ENCODE data around the gene PLS1. TPM values are rescaled to one million over a fixed set of nuclear protein-coding genes. Genes with fewer than 3 reads are reported as not detected.
"Not testable (repeated sequence)": the region's sequence is repeated elsewhere in the genome, so short reads cannot be mapped to it uniquely, and the experiment has no call there.

PLS1 gene
- total RNA-seq, 1 experiment from 2014 or later = 6.4 TPM

GRCh38 chr3:142586803-142587406, 9.3 kb upstream of the PLS1 start:
- Histone ChIP-seq H3K9me3 (ENCODE audit: low read depth, low read length, poor library complexity, severe bottlenecking) (no peaks in the 10 kb centered on the region), H3K27ac (ENCODE audit: low read depth, low read length, poor library complexity, severe bottlenecking) (no peak overlapping the region), H3K4me3 (ENCODE audit: low read depth, low read length, poor library complexity, severe bottlenecking) (no peak overlapping the region), H3K4me1 (ENCODE audit: insufficient read depth, low read length, poor library complexity, severe bottlenecking) (no peaks in the 10 kb centered on the region), H3K36me3 (ENCODE audit: insufficient read depth, low read length, poor library complexity, severe bottlenecking) (no peaks in the 10 kb centered on the region), H3K27me3 (replicated peaks; ENCODE audit: insufficient read depth, low read depth, low read length, poor library complexity) (no peaks in the 10 kb centered on the region)
- no TSS peak for BruUV-seq (replicated peaks)
- TF ChIP-seq EZH2 (IDR thresholded peaks at IDR 0.05; ENCODE audit: borderline replicate concordance, low read depth, low read length, poor library complexity, severe bottlenecking) = no peak
- TF ChIP-seq, protein P1, sequence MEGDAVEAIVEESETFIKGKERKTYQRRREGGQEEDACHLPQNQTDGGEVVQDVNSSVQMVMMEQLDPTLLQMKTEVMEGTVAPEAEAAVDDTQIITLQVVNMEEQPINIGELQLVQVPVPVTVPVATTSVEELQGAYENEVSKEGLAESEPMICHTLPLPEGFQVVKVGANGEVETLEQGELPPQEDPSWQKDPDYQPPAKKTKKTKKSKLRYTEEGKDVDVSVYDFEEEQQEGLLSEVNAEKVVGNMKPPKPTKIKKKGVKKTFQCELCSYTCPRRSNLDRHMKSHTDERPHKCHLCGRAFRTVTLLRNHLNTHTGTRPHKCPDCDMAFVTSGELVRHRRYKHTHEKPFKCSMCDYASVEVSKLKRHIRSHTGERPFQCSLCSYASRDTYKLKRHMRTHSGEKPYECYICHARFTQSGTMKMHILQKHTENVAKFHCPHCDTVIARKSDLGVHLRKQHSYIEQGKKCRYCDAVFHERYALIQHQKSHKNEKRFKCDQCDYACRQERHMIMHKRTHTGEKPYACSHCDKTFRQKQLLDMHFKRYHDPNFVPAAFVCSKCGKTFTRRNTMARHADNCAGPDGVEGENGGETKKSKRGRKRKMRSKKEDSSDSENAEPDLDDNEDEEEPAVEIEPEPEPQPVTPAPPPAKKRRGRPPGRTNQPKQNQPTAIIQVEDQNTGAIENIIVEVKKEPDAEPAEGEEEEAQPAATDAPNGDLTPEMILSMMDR (conservative IDR thresholded peaks at IDR 0.05; ENCODE audit: low read depth, low read length) = peak; percentile 63
- ChIA-PET CTCF (interaction anchor here (0.5 to 1.8 kb wide), 4 partner anchors 94 to 838 kb away, joined by 3 to 6 read pairs (median 4); no protein-coding TSS in a partner anchor), POLR2A (ENCODE audit: low non-redundant PET) (interaction anchor here (0.6 kb wide), 1 partner anchor 437 kb away, joined by 3 read pairs; no protein-coding TSS in a partner anchor)
- intact Hi-C loops (cut with micrococcal nuclease; ENCODE audit: unreplicated experiment) = loop anchor here (2.0 to 10.0 kb wide), 4 partner anchors 98 to 1178 kb away; no protein-coding TSS in a partner anchor
- peak; percentile 81 for DNase-seq (ENCODE audit: low spot score)

DNA sequence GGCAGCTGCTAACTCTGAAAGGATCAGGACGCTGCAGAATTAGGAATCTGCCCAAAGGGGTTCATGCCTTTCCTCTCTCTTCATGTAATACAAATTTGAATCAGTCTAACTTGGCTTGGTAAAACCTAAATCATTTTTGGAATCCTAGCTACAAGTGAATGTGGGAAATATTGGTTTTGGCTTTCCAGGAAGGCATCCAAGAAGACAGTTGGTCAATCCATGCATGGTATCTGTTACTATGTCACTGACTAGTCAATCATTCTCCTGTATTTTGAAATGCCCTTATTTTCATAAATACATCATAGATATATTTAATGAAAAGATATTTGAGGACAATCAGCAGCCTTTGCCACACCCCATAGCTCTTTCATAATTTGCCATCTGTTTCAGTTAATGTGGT, 7.5 kb upstream of the PLS1 start:
- POLR2A ChIA-PET (ENCODE audit: low non-redundant PET) = no interaction called here
- Histone ChIP-seq H3K4me1 (ENCODE audit: insufficient read depth, low read length, poor library complexity, severe bottlenecking) (no peaks in the 10 kb centered on the region), H3K27ac (ENCODE audit: low read depth, low read length, poor library complexity, severe bottlenecking) (no peak overlapping the region), H3K4me3 (ENCODE audit: low read depth, low read length, poor library complexity, severe bottlenecking) (no peak overlapping the region), H3K9me3 (ENCODE audit: low read depth, low read length, poor library complexity, severe bottlenecking) (no peaks in the 10 kb centered on the region), H3K27me3 (replicated peaks; ENCODE audit: insufficient read depth, low read depth, low read length, poor library complexity) (no peaks in the 10 kb centered on the region), H3K36me3 (ENCODE audit: insufficient read depth, low read length, poor library complexity, severe bottlenecking) (no peaks in the 10 kb centered on the region)
- intact Hi-C loops (cut with micrococcal nuclease; ENCODE audit: unreplicated experiment) = loop anchor here (10.0 kb wide), 2 partner anchors 96 to 1176 kb away; no protein-coding TSS in a partner anchor
- TF ChIP-seq EZH2 (IDR thresholded peaks at IDR 0.05; ENCODE audit: borderline replicate concordance, low read depth, low read length, poor library complexity, severe bottlenecking) = no peak
- TF ChIP-seq, protein P1 (conservative IDR thresholded peaks at IDR 0.05; ENCODE audit: low read depth, low read length) = no peak
- no peak for DNase-seq (ENCODE audit: low spot score)
- BruUV-seq (replicated peaks) = no TSS peak
- CTCF ChIA-PET = interaction anchor here (0.6 kb wide), 1 partner anchor 240 kb away, joined by 3 read pairs; no protein-coding TSS in a partner anchor

DNA sequence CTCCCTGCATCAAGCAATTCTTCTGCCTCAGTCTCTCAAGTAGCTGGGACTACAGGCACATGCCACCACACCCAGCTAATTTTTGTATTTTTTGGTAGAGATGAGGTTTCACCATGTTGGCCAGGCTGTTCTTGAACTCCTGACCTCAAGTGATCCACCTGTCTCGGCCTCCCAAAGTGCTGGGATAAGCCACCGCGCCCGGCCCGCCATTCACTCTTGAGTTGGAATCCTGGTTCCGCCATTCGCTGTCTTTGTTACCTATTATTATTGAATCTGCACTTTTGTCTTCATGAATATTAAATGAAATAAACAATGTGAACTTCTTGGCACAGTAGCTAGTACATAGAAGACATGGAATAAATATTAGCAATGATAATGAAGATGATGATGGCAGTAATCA, 3.9 kb upstream of the PLS1 start:
- POLR2A ChIA-PET (ENCODE audit: low non-redundant PET); BruUV-seq (replicated peaks); H3K4me3 ChIP-seq (ENCODE audit: low read depth, low read length, poor library complexity, severe bottlenecking): not testable (repeated sequence)

GRCh38 chr3:142595141-142595540, 1.1 kb upstream of the PLS1 start:
- no peak for DNase-seq (ENCODE audit: low spot score)
- TF ChIP-seq, protein P1 (conservative IDR thresholded peaks at IDR 0.05; ENCODE audit: low read depth, low read length) = no peak
- no peak for TF ChIP-seq EZH2 (IDR thresholded peaks at IDR 0.05; ENCODE audit: borderline replicate concordance, low read depth, low read length, poor library complexity, severe bottlenecking)
- ChIA-PET POLR2A (ENCODE audit: low non-redundant PET) (no interaction called here), CTCF (no interaction called here)
- BruUV-seq (replicated peaks) = no TSS peak
- intact Hi-C loops (cut with micrococcal nuclease; ENCODE audit: unreplicated experiment) = no loop called here
- no peaks in the 10 kb centered on the region for H3K9me3 ChIP-seq (ENCODE audit: low read depth, low read length, poor library complexity, severe bottlenecking)
- H3K4me3 ChIP-seq (ENCODE audit: low read depth, low read length, poor library complexity, severe bottlenecking) = peak overlapping the region; percentile 63
- no peak overlapping the region for H3K27ac ChIP-seq (ENCODE audit: low read depth, low read length, poor library complexity, severe bottlenecking)
- H3K4me1 ChIP-seq (ENCODE audit: insufficient read depth, low read length, poor library complexity, severe bottlenecking) = no peaks in the 10 kb centered on the region
- H3K27me3 ChIP-seq (replicated peaks; ENCODE audit: insufficient read depth, low read depth, low read length, poor library complexity) = no peaks in the 10 kb centered on the region
- no peaks in the 10 kb centered on the region for H3K36me3 ChIP-seq (ENCODE audit: insufficient read depth, low read length, poor library complexity, severe bottlenecking)

More for the DNA sequence above, 3.9 kb upstream of the PLS1 start:
- CTCF ChIA-PET; H3K27ac ChIP-seq (ENCODE audit: low read depth, low read length, poor library complexity, severe bottlenecking); H3K27me3 ChIP-seq (replicated peaks; ENCODE audit: insufficient read depth, low read depth, low read length, poor library complexity); H3K9me3 ChIP-seq (ENCODE audit: low read depth, low read length, poor library complexity, severe bottlenecking); DNase-seq (ENCODE audit: low spot score); intact Hi-C loops (cut with micrococcal nuclease; ENCODE audit: unreplicated experiment); H3K4me1 ChIP-seq (ENCODE audit: insufficient read depth, low read length, poor library complexity, severe bottlenecking); H3K36me3 ChIP-seq (ENCODE audit: insufficient read depth, low read length, poor library complexity, severe bottlenecking): not testable (repeated sequence)

All from A673 (cell line).